ENCODE data around the gene SYNC. TPM values are rescaled to one million over a fixed set of nuclear protein-coding genes. Genes with fewer than 3 reads are reported as not detected.

Gene SYNC
- total and polyA plus RNA-seq, 2 of the 8 experiments (the other 6 are each of a cell fraction or from before 2014, with no cell fraction given), result 0.06 to 0.17 TPM

- Histone ChIP-seq H3K23me2 (ENCODE audit: low read depth, low read length) (peaks cover 2% of the 10 kb centered on the region; the same call in 1 of the 2 replicates), H2BK120ac (replicated peaks; ENCODE audit: low read depth, low read length) (peak overlapping the region; percentile 55), H3K4me2 (ENCODE audit: insufficient read depth in 1 of 2, low read depth in 2 of 2, low read length in 2 of 2) (peak overlapping the region; percentile 43 to 56), H3K4me3 (ENCODE audit: extremely low read depth in 1 of 4, insufficient read depth in 2 of 4, low read depth in 3 of 4, low read length in 4 of 4) (peak overlapping the region in 1 of 4 experiments; percentile 8; a peak in 1 of 8 replicates), H4K8ac (ENCODE audit: extremely low read depth, insufficient read depth, low read length) (no peak overlapping the region), H3K79me2 (ENCODE audit: control insufficient read depth in 1 of 2, insufficient read depth in 2 of 2, low read length in 2 of 2) (peaks cover 0 to 21% of the 10 kb centered on the region in 2 experiments; a peak in 2 of 4 replicates), H3K9ac (replicated peaks in 1 of 4; ENCODE audit: extremely low read depth in 1 of 4, low read depth in 3 of 4, low read length in 3 of 4) (peak overlapping the region in 1 of 4 experiments; percentile 40; a peak in 1 of 7 replicates), H4K20me1 (replicated peaks in 1 of 2; ENCODE audit: control insufficient read depth in 1 of 2, insufficient read depth in 2 of 2, low read length in 2 of 2) (no peaks in the 10 kb centered on the region), H3K14ac (ENCODE audit: insufficient read length) (no peak overlapping the region), H3K18ac (ENCODE audit: extremely low read depth, low read length) (no peak overlapping the region), H2AFZ (ENCODE audit: low read length) (no peak overlapping the region), H2BK20ac (ENCODE audit: low read length) (0 out of 2 replicates have a peak overlapping the region, but pooled peaks have one; percentile 13), H4K5ac (ENCODE audit: insufficient read length, low read depth, low read length) (no peak overlapping the region), H3K36me3 (ENCODE audit: control insufficient read depth in 2 of 4, insufficient read depth in 4 of 4, low read length in 3 of 4) (peaks cover 0 to 32% (median 3%) of the 10 kb centered on the region in 4 experiments; a peak in 5 of 8 replicates), H3K27me3 (replicated peaks in 1 of 4; ENCODE audit: control insufficient read depth in 3 of 4, extremely low read depth in 1 of 4, insufficient read depth in 3 of 4, low read length in 3 of 4) (no peaks in the 10 kb centered on the region), H3K4me1 (replicated peaks in 1 of 4; ENCODE audit: control insufficient read depth in 3 of 4, insufficient read depth in 4 of 4, low read length in 3 of 4) (peaks cover 8 to 21% (median 17%) of the 10 kb centered on the region in 4 experiments), H3K56ac (replicated peaks; ENCODE audit: insufficient read length, low read depth, low read length) (no peak overlapping the region), H2BK12ac (ENCODE audit: low read depth, low read length) (no peak overlapping the region), H3K79me1 (ENCODE audit: low read depth, low read length) (no peaks in the 10 kb centered on the region; the same call in 1 of the 2 replicates), H3K9me3 (ENCODE audit: insufficient read depth in 2 of 2, low read depth in 1 of 2, low read length in 1 of 2) (no peaks in the 10 kb centered on the region), H2BK15ac (ENCODE audit: low read length) (no peak overlapping the region), H2BK5ac (ENCODE audit: low read depth, low read length) (no peak overlapping the region; the same call in 1 of the 2 replicates), H3K27ac (ENCODE audit: low read depth, low read length) (no peak overlapping the region), H2AK5ac (ENCODE audit: low read depth, low read length) (no peak overlapping the region), H4K91ac (replicated peaks; ENCODE audit: insufficient read length, low read length) (no peak overlapping the region), H3K4ac (replicated peaks; ENCODE audit: insufficient read length, low read depth, low read length) (peak overlapping the region; percentile 32), H3K23ac (ENCODE audit: insufficient read length) (no peak overlapping the region)
- TF ChIP-seq SIN3A (conservative IDR thresholded peaks at IDR 0.05 in 1 of 2, IDR thresholded peaks at IDR 0.05 in 1 of 2; ENCODE audit: low read depth in 1 of 2, low read length in 2 of 2) (0 out of 4 replicates have a peak, but pooled peaks of 1 of the 2 experiments have one; percentile 40), USF2 (IDR thresholded peaks at IDR 0.05; ENCODE audit: low read length) (no peak)
- 48% methylated on average over 2 of the region's 2 CpGs; no CpG with 5 or more reads in 1 of the 2 experiments for WGBS, 2 experiments (ENCODE audit: extremely low coverage in 1 of 2, insufficient coverage in 1 of 2, insufficient read length in 1 of 2, insufficient replicate concordance in 2 of 2, low coverage in 1 of 2, low lambda C conversion rate in 2 of 2, missing lambda C conversion rate in 1 of 2)
- POLR2A ChIA-PET (ENCODE audit: partially characterized antibody), result interaction anchor here (0.6 to 1.7 kb wide), 8 partner anchors 10 to 235 kb away, joined by 3 to 6 read pairs (median 4); partner anchors contain the start of gene RBBP4
- DNase-seq (ENCODE audit: low read depth in 1 of 2, low spot score in 2 of 2) (no peak), FAIRE-seq (no peak)
- CTCF ChIA-PET (ENCODE audit: partially characterized antibody), result interaction anchor here (0.8 to 1.9 kb wide), 3 partner anchors 13 to 142 kb away, joined by 3 to 7 read pairs (median 6); no protein-coding TSS in a partner anchor
Measured at GRCh38 chr1:32632829-32633228, 69.7 kb downstream of the SYNC start.
